B cell (primary cell): ENCODE results near the gene GADD45G. TPM values are rescaled to one million over a fixed set of nuclear protein-coding genes. Genes with fewer than 3 reads are reported as not detected.

Experiments
- ATAC-seq: fragments of 200-7000 bp; cut with Tn5 transposase; one replicate; pipeline ENCODE4 v1.10.0; 2021; ENCODE audit warnings: low read depth, mild to moderate bottlenecking, moderate number of reproducible peaks, moderate library complexity
- CTCF ChIA-PET: fragments of 350-600 bp; sonication (Branson Sonifier 250); formaldehyde crosslinking; loops from one replicate; lab custom pipeline; 2021; ENCODE audit warnings: antibody characterized with exemption, inconsistent platforms; lab: Charles Lee
- POLR2A ChIA-PET: fragments of 350-600 bp; sonication (Branson Sonifier 250); formaldehyde crosslinking; loops from one replicate; lab custom pipeline; 2021; ENCODE audit warnings: antibody characterized with exemption; lab: Charles Lee
- DNase-seq: peaks from one replicate; pipeline ENCODE4 v3.0.0; 2013
- H2AFZ ChIP-seq: 2 replicates; pipeline ENCODE4 v1.6.1; 2012; ENCODE audit warnings: mild to moderate bottlenecking, low read depth, low read length; ENCODE audit not compliant: insufficient read depth, poor library complexity, severe bottlenecking
- H3K27ac ChIP-seq, 2 donors: 1 replicate in 1 of 2; 2 replicates in 1 of 2; pipeline ENCODE4 v1.5.1; 2012 to 2013; ENCODE audit warnings: low read length in 2 of 2, mild to moderate bottlenecking in 2 of 2, moderate library complexity in 1 of 2
- H3K27me3 ChIP-seq, 4 experiments: fragments of 200-600 bp in 1 of 4; sonication (generic) in 1 of 4; replicated peaks in 1 of 4; 1 replicate in 2 of 4; 2 replicates in 2 of 4; pipeline versions ENCODE4 v1.6.1 to v1.7.0; 2013 to 2016; ENCODE audit warnings: low read length in 3 of 4, mild to moderate bottlenecking in 2 of 4, mixed read lengths in 1 of 4, moderate library complexity in 1 of 4; ENCODE audit not compliant: insufficient read depth in 4 of 4, control insufficient read depth in 3 of 4; ENCODE audit errors: control extremely low read depth in 1 of 4
- H3K36me3 ChIP-seq, 2 experiments: replicated peaks in 1 of 2; 1 replicate in 1 of 2; 2 replicates in 1 of 2; pipeline versions ENCODE4 v1.6.1 to v1.7.1; 2013; ENCODE audit warnings: low read length in 1 of 2; ENCODE audit not compliant: insufficient read depth in 2 of 2, control insufficient read depth in 1 of 2; ENCODE audit errors: control extremely low read depth in 1 of 2, extremely low read depth in 1 of 2
- H3K4me1 ChIP-seq, 2 donors: fragments of 200-600 bp in 1 of 2; sonication (generic) in 1 of 2; 1 replicate in 1 of 2; 2 replicates in 1 of 2; pipeline versions ENCODE4 v1.5.1 to v1.6.1; 2013 to 2017; ENCODE audit warnings: low read length in 2 of 2; ENCODE audit not compliant: control insufficient read depth in 2 of 2, insufficient read depth in 2 of 2
- H3K4me2 ChIP-seq: replicated peaks from 2 replicates; pipeline ENCODE3; 2012; ENCODE audit warnings: mild to moderate bottlenecking, low read depth, low read length; ENCODE audit not compliant: poor library complexity, severe bottlenecking
- H3K4me3 ChIP-seq, 5 experiments: fragments of 200-600 bp in 1 of 5; sonication (generic) in 1 of 5; 1 replicate in 3 of 5; 2 replicates in 2 of 5; pipeline versions ENCODE4 v1.5.1 to v1.7.0; 2011 to 2016; ENCODE audit warnings: low read length in 4 of 5, mild to moderate bottlenecking in 4 of 5, low read depth in 2 of 5, control low read depth in 1 of 5, moderate library complexity in 1 of 5; ENCODE audit not compliant: insufficient read depth in 1 of 5; ENCODE audit errors: control extremely low read depth in 1 of 5, extremely low read depth in 1 of 5
- H3K79me2 ChIP-seq: fragments of 200-600 bp; sonication (generic); one replicate; pipeline ENCODE4 v1.6.0; 2016; ENCODE audit warnings: low read length; ENCODE audit not compliant: control insufficient read depth, insufficient read depth
- H3K9ac ChIP-seq: fragments of 200-600 bp; sonication (generic); 2 replicates; pipeline ENCODE4 v1.6.1; 2017; ENCODE audit warnings: mild to moderate bottlenecking, low read length, moderate library complexity
- H3K9me3 ChIP-seq, 3 donors: one replicate each; pipeline versions ENCODE4 v1.6.1 to v1.7.1; 2013; ENCODE audit warnings: low read length in 2 of 3; ENCODE audit not compliant: control insufficient read depth in 2 of 3, insufficient read depth in 1 of 3; ENCODE audit errors: control extremely low read depth in 1 of 3
- H4K20me1 ChIP-seq: 2 replicates; pipeline ENCODE4 v1.6.0; 2012; ENCODE audit warnings: mild to moderate bottlenecking, low read length; ENCODE audit not compliant: insufficient read depth, control insufficient read depth, poor library complexity, severe bottlenecking
- H3K27ac Mint-ChIP-seq: one replicate; pipeline ENCODE4 v1.8.0; 2021; ENCODE audit warnings: mixed read lengths
- H3K27me3 Mint-ChIP-seq: one replicate; pipeline ENCODE4 v1.8.0; 2021; ENCODE audit warnings: mixed read lengths
- H3K4me1 Mint-ChIP-seq: one replicate; pipeline ENCODE4 v1.8.0; 2021; ENCODE audit warnings: mixed read lengths
- H3K4me3 Mint-ChIP-seq: one replicate; pipeline ENCODE4 v1.8.0; 2021; ENCODE audit warnings: mixed read lengths
- H3K9me3 Mint-ChIP-seq: one replicate; pipeline ENCODE4 v1.8.0; 2022; ENCODE audit warnings: mixed read lengths; ENCODE audit not compliant: insufficient read depth
- EZH2 ChIP-seq: IDR thresholded peaks from 2 replicates; pipeline ENCODE4 v1.6.1; 2012; ENCODE audit warnings: borderline replicate concordance, low read depth, mild to moderate bottlenecking, moderate library complexity, low read length; ENCODE audit not compliant: insufficient read depth, poor library complexity, severe bottlenecking
- WGBS: methylation state at CpG from one replicate; pipeline ENCODE4 v1.1.5; 2013; ENCODE audit warnings: missing lambda C conversion rate; ENCODE audit not compliant: insufficient coverage; 5-methylcytosine and 5-hydroxymethylcytosine counted together
- intact Hi-C: fragments of 100-400 bp; cut with micrococcal nuclease; formaldehyde crosslinking; loops from one replicate; pipeline ENCODE4 v1.10.0; 2022
- polyA plus RNA-seq: library from polyadenylated mRNA; depleted of rRNA; stranded (reverse); fragments of >200 nt; gene quantifications from 2 replicates; pipeline ENCODE4 v1.2.3, GENCODE V29; 2012
- total RNA-seq, 2 donors: library from RNA; stranded (reverse); fragments of 120-200 nt in 1 of 2; gene quantifications; 1 replicate in 1 of 2; 2 replicates in 1 of 2; pipeline versions ENCODE4 v1.2.3 to v1.2.4, GENCODE V29; 2013 to 2022
- TF ChIP-seq, protein P1 (sequence below): fragments of 200-600 bp; IDR thresholded peaks from one replicate; pipeline ENCODE4 v1.8.0; 2022; ENCODE audit warnings: antibody characterized with exemption, mild to moderate bottlenecking

Gene GADD45G
- total and polyA plus RNA-seq, 2 donors (not counting 1 experiment from before 2014, with no cell fraction given): 4.3 to 5.9 TPM

- H4K20me1 ChIP-seq: no peaks in the 10 kb centered on the region
- H3K9me3 ChIP-seq: no peaks in the 10 kb centered on the region
- peaks cover 0 to 37% (median 15%) of the 10 kb centered on the region in 4 experiments for H3K27me3 ChIP-seq
- H3K4me1 Mint-ChIP-seq: peaks cover 32% of the 10 kb centered on the region
- H3K4me2 ChIP-seq: peak overlapping the region; percentile 100
- peak overlapping the region; percentile 50 to 72 (median 58) for H3K4me3 ChIP-seq
- ChIA-PET CTCF (interaction anchor here (1.0 to 14.3 kb wide), 22 partner anchors 8 to 632 kb away, joined by 3 to 406 read pairs (median 7); no protein-coding TSS in a partner anchor), POLR2A (interaction anchor here (1.0 to 1.1 kb wide), 2 partner anchors 474 to 498 kb away, joined by 3 to 4 read pairs; no protein-coding TSS in a partner anchor)
- peak overlapping the region; percentile 55 for H2AFZ ChIP-seq
- TF ChIP-seq, protein P1, sequence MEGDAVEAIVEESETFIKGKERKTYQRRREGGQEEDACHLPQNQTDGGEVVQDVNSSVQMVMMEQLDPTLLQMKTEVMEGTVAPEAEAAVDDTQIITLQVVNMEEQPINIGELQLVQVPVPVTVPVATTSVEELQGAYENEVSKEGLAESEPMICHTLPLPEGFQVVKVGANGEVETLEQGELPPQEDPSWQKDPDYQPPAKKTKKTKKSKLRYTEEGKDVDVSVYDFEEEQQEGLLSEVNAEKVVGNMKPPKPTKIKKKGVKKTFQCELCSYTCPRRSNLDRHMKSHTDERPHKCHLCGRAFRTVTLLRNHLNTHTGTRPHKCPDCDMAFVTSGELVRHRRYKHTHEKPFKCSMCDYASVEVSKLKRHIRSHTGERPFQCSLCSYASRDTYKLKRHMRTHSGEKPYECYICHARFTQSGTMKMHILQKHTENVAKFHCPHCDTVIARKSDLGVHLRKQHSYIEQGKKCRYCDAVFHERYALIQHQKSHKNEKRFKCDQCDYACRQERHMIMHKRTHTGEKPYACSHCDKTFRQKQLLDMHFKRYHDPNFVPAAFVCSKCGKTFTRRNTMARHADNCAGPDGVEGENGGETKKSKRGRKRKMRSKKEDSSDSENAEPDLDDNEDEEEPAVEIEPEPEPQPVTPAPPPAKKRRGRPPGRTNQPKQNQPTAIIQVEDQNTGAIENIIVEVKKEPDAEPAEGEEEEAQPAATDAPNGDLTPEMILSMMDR: no peak
- TF ChIP-seq EZH2: no peak
- peaks cover 19% of the 10 kb centered on the region for H3K27me3 Mint-ChIP-seq
- H3K4me3 Mint-ChIP-seq: peak overlapping the region; percentile 83
- H3K27ac ChIP-seq: no peak overlapping the region
- ATAC-seq (no peak), DNase-seq (peak; percentile 70)
- no peaks in the 10 kb centered on the region for H3K36me3 ChIP-seq
- no peaks in the 10 kb centered on the region for H3K79me2 ChIP-seq
- H3K4me1 ChIP-seq: peaks cover 21 to 39% of the 10 kb centered on the region in 2 donors
- WGBS: 1% methylated on average over 58 of the region's 64 CpGs
- H3K27ac Mint-ChIP-seq: no peak overlapping the region
- peak overlapping the region; percentile 67 for H3K9ac ChIP-seq
- intact Hi-C loops: loop anchor here (1.0 to 10.0 kb wide), 8 partner anchors 211 to 1268 kb away; partner anchors contain the start of gene SECISBP2
- no peaks in the 10 kb centered on the region for H3K9me3 Mint-ChIP-seq
Observed at GRCh38 chr9:89603767-89604665, 796 bp upstream of the GADD45G start.
